NCI-H524 (cell line): ENCODE results near the gene COL4A1.

Experiments
- DNase-seq, 2 experiments: peaks; one replicate each; lab custom pipeline; 2025; lab: John Stamatoyannopoulos, UW

COL4A1 gene

DNA sequence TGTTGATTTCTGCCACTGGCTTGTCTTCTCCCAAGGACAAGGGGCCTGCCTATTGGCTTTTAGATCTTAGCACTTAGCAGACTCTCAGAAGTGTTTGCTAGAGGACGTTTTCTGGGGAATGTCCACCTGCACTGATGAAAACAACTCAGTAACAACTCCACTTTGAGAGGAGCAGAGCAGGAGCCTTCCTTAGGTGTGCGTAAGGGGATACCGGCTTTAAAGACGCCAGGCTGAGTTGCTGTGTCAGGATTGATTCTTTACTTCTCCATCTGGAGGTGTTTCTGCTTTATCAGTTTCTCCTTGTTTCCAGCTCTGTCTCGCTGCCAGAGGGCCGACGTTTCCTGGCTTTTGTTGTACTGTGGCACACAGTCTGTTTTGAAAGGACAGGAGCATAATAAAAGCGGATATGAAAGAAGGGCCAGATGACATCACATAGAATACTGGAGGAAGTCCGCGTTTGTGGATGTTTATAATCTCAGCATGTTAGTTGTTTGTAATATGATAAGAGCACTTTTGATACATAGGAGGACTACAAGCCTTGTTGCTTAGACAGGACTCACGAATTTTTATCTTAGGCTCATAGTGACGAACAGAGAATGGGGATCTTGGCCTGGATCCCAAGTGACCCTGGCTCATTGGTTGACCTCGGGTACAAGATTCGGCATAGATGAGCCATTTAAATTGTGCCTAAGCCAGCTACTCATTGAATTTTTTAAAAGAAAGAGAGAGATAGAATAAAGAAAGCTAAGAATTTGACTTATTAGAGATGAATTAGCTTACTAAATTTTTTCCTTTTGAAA, 34.7 kb upstream of the COL4A1 start:
- no peak for DNase-seq

DNA sequence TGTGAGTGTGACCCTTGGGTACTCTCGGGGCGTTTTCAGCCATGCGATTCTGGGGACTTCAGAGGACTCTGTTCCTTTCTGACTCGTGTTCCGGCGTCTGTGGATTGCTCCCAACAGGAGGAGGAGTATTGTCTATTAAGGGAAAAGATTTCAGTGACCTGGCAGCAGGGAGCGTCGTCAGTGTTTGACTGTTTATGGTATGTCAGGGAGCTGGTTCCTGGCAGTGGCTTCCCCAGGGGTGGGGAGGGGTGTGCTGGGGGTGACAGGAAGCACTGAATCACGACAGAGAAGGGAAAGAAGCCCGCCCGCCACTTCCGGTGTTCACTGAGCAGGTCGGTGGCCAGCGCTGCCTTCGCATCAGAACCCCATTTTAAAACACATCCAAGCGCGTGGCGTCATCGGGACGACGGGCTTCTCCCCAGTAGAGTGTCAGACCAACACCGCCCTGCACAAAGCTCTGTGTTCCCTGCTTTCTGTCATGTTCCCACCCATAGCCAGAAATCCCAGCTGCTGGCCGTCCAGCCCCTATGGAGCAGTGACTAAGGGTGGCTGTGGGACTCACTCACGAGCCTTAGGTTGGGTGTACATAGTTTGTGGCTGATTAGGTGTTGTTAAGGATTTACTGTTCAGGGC, 34.0 kb upstream of the COL4A1 start:
- no peak for DNase-seq

DNA sequence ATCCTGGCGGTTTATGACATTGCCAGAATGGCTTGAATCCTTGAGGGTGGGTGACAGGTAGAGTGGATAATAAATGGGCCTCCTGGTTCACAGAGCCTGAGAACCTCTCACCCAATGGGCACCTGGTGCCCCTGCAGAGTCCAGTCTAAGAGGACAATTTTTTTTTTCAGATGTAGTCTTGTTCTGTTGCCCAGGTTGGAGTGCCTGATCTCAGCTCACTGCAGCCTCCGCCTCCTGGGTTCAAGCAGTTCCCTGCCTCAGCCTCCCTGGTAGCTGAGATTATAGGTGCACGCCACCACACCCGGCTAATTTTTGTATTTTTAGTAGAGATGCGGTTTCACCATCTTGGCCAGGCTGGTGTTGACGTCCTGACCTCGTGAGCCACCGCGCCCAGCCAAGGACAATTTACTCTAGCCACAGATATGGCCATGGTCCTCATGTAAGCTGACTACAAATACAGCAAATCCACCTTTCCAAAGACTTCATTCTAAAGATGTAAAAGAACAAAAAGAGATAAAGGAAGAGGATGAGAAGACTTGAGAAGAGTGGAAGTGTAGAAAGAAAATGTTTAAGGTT, 33.1 kb upstream of the COL4A1 start:
- DNase-seq: no peak

DNA sequence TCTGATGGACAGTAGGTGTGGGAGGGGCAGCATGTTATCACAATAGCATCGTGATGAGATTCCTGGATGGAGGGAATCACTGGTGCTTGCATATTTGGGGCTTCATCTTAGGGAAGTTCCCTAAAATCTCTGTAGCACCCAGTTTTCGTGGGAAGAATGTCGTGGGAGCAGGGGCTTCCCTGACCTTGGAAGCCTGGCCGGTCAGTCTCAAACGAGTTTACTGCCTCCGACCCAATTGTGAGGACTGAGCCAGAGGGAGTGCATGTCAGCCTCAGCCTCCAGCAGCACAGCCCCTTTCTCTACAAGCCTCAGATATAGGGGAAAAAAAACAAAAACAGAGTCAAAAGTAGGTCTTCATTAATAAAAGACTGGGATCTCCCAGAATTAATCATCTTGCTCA, 32.3 kb upstream of the COL4A1 start:
- no peak for DNase-seq

DNA sequence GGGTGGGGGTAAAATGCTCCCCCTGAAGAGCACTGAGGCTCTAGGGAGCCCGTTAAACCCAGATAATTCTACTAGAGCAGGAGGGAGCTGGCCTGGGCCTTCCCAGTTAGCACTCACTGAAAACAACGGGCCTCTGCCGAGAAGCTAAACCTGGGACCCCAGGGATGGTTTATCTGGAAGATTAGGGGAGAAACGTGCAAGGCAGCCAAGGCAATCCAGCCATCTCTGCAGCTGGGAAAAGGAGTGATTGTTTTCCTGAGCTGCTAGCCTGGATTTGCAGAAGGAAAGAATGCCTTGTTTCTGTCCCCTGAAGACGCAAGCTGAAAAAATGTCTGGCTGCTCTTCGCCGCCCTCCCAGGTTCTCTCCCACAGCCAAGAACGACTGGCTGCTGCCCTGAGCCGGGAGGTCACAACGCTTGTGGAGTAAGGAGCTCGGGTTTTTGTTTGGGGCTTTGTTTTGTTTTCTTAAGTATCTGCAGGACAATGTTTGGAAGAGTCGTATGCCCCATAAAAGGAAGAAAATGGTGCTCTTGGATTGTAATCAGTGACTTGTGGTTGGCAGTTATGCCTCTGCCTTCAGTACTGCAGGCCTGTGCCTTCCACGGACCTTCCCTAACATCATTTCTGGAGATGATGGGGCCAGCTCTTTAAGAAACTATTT, 31.6 kb upstream of the COL4A1 start:
- DNase-seq: no peak

DNA sequence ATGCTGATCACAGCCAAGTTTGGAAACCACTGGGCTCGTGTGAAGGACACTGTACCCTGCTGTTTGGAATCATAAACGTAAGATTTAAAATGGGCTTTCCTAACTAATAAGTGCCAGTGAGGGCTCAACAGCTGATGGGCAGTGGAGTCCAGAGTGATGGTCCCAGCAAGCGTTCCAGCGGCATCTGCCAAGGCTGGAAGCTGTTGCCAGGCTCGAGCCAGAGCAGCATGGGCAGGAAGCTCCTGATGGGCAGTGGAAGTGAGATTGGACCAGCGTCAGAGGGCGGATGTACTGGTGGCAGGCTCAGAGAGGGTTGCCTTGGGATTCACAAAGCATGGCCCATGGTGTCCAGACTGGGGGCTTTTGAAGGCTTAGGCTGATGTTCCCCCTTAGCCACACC, 30.3 kb upstream of the COL4A1 start:
- DNase-seq: no peak

DNA sequence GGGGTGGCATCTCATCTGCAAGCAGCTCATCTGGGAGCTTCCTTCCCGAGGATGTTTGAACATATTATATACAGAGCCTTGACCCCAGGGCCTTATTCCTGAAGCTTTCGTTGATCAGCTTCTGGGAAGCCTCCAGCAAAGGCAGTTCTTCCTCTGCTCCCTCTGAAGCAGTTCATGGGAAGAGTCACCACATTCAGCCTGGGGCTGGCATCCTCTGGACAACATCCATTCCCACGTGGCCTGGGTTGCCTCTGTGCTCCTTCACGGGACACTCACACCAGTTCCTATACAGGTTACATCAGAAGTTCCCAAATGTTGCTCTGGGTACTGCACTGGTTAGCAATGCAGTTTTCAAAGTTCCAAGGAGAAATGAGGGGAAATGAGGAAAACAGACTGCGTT, 29.7 kb upstream of the COL4A1 start:
- no peak for DNase-seq

DNA sequence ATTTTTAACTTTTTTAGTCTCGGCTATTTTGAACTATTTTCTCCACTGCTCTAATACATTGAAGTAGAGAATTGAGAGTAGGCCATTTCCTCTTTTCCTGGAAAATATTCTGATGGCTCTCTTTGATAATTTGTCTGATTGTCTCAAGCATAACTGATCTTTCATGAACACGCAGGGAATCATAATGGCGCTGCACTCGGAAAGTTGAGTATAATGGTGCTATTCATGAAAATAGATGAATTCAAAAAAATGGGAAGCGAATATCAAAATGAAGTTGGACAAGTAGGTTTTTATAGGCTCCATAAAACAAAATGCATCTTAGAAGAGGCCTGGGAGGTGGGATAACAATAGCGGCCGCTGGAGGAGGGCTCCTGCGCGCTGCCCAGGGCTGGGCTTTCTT, 29.2 kb upstream of the COL4A1 start:
- no peak for DNase-seq

DNA sequence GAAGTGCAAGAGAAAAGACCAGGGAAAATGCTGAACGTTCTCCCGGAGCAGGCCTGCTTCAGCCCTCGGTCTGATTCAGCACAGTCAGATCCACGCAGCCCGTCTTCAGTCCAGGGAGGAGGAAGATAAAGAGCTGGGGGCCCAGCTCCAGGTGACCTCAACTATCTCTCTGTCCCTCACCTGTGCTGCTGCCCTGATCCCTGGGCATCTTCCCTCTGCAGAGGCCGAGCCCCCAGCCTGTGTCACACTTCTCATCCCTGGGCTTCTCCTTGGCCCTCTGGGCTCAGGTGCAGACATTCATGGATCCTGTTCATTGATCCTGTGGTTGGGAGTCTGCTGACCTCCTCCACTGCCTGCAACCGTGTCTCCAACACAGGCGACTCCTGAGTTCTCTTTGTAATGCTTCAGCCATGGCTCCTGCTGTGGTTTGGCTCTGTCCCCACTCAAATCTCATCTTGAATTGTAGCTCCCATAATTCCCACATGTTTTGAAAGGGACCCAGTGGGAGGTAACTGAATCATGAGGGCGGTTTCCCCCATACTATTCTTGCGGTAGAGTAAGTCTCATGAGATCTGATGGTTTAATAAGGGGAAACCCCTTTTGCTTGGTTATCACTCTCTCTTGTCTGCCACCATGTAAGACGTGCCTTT, 28.0 kb upstream of the COL4A1 start:
- no peak for DNase-seq

DNA sequence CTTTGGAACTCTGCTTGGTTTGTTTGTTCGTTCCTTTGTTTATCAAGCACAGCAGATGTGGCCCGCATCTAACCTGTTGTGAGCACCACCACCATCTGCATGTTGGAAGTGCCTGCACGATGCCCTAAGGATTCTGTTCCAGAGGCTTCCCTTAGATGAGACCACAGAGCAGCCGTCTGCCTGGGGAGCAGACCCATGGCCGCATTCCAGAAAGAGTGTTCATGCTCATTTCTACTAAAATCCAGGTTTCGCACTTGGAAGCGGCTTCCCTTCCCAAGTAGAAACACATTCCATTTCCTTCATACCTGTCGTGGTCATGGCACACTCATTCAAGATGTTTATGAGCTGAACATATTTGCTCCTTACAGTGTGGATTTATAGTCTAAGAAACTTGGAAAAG, 27.3 kb upstream of the COL4A1 start:
- DNase-seq: no peak

DNA sequence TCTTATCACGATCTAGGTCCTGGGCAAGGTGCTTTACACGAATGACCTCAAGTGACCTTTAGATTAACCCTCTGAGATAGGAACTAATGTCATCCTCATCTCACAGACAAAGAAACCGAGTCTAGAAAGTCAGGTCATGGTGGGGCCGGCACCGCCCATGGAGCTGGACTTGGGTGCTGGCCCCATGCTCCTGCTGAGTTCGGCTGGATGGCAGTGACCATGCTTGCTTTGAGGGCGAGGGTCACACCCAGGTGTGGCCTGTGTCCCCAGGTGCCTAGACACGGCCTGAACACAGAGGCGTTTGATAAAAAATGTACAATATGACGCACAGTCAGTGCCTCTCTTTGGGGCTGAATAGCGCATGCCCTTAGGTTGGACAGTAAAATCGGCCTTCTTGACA, 26.9 kb upstream of the COL4A1 start:
- DNase-seq: no peak

DNA sequence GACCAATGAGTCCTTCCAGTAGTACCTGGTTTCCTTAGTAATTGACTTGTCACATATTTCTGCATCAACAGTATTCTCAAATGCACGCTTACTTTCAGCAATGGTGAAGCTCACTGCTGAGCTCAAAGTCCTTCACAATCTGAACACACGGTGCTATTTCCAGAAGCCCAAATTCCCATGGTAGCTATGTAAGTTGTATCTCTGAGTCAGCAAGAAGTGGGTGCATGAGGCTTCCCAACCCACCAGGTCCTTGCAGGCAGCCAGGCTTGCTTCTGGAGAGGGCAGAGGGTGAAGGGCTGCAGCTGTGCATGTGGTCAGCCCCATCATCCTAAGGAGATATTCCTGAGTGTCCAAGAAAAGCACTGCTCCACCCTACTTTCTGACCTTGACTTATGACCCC, 25.8 kb upstream of the COL4A1 start:
- no peak for DNase-seq

DNA sequence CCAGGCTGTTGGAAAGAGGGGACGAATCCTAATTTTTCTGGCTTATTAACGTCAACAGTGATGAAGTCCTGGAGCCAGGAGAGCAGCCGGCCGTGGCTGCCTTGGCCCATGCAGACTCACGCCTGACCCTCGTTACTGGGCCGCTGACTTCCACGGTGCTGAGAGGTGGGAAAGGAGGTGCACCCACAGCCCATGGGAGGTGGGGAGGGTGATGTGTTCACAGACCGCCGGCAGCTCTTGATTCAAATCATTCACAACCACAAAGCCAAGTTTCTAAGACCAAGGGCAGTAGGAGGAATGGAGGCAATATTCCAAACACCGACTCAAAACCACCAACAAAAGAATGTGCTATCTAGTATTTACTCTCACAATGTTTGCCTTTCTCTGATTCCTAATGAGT, 24.4 kb upstream of the COL4A1 start:
- DNase-seq: no peak

DNA sequence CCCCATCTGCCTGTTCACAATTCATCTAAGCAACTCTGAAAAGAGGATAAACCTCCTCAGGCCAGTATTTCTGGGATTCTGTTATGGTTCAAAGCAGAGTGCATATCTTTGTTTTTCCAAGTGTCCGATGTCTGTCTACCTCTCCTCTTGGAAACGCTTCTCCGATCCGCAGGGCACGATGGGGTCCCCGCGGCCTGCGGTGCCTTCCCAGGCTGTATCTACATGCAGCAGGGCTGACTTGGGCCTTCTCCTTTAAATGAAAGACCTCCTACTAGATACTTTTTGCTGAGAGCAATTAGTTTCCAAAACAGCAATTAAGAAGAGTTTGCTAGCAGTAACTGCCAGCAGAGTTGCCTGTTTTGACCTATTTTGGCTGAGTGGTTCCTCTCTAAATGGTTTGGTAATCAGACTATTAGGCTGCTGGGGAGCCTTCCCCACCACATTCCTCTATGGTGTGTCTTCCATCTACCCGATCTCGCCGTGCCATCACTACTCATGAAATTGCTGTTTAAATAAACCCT, 23.6 kb upstream of the COL4A1 start:
- DNase-seq: no peak

DNA sequence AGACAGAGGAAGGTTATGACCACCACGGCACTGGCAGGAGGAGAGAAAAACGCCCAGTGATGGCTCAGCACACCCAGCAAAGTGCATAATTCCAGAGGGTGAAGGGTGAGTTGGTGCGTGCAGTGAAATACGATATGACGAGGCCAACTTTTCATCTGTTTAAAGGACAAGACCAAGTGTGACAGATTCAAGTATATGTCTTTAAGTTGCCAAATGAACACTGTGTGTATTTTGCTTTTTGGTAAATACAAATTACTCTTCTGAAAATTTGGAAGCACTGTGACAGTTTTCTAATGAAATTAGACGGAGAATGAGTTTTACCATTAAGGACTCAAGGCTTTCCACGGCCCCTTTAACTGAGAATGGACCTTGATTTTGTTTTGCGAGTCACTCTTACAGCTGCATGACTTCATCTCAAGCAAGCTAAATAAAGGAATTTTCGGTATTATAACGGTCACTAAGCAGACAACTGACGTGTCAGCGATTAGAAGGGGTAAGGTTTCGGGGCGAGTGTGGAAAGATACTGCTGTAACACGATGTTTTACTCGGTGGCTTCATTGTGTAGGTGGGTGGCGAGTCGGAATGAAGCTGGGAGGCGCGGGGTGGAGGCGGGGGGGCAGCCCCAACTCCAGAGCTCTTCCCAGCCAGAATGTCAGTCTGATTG, 23.0 kb upstream of the COL4A1 start:
- DNase-seq: no peak

DNA sequence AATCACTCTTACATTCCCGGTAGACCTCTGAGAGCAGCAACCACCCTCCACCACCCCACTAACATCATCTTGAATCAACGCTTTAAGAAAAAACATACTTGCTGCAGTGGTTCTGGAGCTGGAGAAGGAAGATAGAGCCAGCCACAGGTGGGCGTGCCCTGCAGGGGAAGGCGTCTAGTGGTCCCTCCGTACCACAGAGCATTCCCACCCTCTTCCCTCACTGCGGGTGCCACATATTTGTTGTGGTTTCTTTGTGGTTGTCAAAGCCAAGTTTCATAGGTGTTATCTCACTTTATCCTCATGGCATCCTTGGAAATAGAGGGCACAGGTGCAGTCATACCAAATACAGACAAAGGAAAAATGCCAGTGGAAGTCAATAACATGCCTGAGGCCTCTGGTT, 22.3 kb upstream of the COL4A1 start:
- DNase-seq: no peak

DNA sequence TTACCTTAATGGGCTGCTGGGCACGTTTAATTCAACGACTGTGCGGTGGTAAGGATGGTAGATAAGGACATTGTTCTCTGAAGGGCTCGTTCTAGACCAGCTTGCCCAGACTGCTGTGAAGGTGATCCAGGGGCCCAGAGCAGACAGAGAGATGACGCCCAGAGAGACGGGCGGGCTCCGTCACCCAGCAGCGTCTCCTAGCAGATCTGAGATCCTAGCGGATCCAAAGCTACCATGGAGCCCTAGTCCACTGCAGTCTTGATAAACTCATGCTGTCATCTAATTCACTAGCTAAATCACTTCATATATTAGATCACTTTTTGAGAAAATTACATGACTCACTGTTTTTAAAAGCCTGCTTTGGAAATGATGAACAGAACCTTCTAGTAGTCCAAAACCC, 21.6 kb upstream of the COL4A1 start:
- no peak for DNase-seq

DNA sequence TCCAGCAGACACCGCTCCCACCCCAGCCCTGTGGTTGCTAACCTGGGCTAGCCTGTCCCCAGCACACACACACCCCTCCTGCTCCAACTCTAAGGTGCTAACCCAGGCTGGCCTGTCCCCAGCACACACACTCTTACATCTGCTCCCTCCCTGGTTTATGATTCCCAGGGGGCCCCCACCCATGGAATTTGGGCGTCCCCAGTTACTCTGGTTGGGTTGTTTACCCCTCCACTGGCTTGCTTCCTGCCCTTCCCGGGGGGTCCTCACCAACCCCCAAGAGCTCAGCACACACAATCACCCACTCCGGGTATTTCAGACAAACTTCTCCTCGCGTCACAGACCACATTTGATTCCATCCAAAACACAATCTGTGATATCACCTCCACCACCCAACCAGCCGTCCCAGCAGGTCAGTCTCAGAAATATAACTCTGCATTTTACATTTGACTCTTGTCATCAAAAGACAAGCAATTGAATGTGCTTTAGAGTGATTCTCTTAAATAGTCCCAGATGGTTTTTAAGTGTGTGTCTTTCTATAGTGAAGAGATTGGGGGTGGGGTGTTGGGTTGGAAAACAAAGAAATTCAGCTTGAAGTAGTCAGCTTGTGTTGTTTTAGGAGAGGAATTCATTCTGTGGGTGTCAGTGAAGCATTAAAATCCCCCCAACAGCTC, 20.2 kb upstream of the COL4A1 start:
- no peak for DNase-seq

DNA sequence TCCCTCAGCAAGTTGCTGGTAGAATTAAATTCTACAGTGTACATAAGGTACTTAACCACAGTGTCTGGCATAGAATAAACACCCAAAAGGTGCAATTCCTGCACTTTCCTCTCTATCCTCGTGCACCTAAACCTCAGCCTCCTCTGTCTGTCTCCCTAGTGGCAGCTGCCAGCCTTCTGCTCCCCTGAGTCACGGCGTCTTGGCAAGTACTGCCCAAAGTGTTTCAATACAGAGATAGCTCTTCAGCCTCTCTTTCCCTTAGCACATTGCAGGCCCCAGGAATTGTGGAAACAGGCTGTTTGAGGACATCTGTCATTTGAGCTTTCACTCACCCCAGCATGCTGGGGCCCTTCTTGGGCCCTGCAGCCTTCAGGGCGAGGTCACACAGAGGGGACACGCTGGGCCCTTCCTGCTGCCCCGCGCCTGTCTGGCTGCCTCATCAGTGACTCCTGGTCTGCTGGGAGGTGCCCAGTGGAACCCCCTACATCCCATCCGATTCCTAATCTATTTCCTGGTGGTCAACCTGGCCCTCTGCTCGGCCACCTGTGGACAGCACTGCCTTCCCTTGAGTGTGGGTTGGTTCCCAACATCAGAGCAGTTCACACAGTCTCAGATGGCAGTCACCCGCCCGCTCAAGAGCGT, 19.4 kb upstream of the COL4A1 start:
- DNase-seq: peak in 1 of 2 experiments; percentile 19

DNA sequence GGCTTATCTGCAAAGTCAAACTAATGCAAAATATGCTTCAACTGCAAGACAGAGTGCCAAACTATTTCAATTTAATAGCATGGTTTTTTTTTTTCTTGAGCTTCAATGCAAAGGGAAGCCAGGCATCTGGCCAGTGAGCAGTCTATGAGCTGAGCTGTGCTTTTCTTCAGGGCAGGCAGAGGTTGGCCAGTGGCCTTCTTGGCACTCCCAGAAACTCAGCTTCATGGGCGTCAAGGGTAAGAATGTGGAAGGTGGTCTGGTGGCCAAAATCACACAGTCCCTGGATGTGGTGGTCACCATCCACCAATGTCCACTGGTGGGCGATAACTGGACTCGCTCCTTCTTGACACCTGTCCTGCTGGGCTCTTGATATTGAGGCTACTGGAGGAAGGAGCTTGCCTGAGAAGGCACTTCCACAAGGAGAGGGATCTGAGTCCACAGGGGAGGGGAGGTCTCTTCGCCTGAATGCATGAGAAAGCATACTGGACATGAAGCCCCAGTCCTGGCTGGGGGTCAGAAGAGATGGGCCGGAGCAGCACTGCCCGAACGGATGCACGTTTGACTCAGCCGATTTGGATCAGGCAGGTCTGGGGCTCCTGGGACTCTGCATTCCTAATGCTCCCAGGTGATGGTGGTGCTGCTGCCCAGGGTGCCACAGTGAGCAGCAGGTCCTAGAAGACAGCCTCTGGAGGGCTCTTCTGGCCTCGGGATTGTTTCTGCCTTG, 17.2 kb upstream of the COL4A1 start:
- no peak for DNase-seq
